Measurements from ENCODE around the gene SPSB4.

The SPSB4 gene

DNA sequence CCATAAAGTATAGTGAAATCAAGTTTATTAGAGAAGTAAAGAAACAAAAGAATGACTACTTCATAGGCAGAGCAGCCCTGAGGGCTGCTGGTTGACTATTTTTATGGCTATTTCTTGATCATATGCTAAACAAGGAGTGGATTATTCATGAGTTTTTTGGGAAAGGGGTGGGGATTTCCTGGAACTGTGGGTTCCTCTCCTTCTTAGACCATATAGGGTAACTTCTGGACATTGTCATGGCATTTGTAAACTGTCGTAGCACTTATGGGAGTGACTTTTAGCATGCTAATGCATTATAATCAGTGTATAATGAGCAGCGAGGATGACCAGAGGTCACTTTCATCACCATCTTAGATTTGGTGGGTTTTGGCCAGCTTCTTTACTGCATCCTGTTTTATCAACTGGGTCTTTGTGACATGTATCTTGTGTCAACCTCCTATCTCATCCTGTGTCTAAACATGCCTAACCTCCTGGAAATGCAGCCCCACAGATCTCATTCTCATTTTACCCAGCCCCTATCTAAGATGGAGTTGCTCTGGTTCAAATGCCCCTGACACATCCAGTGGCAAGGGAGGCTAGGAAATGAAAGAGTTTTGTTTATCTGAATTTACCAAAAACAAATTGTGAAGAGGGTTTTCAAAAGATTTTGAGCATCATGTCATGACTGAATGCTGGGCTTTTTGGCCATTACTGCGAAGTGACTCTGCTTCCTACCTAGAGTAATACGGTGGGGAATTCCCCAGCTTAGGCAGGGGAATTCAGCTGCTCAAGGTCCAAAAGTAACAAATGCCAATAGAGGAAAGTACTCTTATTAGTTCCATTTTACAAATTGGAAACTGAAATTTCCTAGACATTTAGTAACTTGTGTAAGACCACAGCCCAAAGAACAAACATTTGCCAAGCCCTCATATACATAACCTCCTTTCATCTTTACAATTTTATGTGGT lies 6.2 kb upstream of the SPSB4 start:
- Histone ChIP-seq H3K9me3 (ENCODE audit: control insufficient read depth, insufficient read depth, low read depth, low read length) (no peaks in the 10 kb centered on the region), H3K27ac (ENCODE audit: extremely low read depth, low read depth, low read length) (no peak overlapping the region), H3K36me3 (ENCODE audit: control insufficient read depth in 2 of 2, insufficient read depth in 1 of 2, low read length in 2 of 2) (no peaks in the 10 kb centered on the region), H3K4me3 (ENCODE audit: low read depth, low read length) (no peak overlapping the region), H3K4me1 (ENCODE audit: control insufficient read depth, insufficient read depth, low read length) (no peaks in the 10 kb centered on the region)
- ChIA-PET CTCF (no interaction called here), POLR2A (no interaction called here)
- TF ChIP-seq OSR2 (tag by site-specific recombination; IDR thresholded peaks at IDR 0.05) (no peak), ZNF19 (tag by site-specific recombination; IDR thresholded peaks at IDR 0.05; ENCODE audit: low read depth) (no peak), PRDM10 (tag by site-specific recombination; IDR thresholded peaks at IDR 0.05) (no peak), ZNF629 (tag by site-specific recombination; IDR thresholded peaks at IDR 0.05) (no peak), ZNF37A (tag by site-specific recombination; IDR thresholded peaks at IDR 0.05) (no peak), ZNF777 (tag by site-specific recombination; IDR thresholded peaks at IDR 0.05; ENCODE audit: borderline replicate concordance) (no peak)
- TF ChIP-seq, protein P1, sequence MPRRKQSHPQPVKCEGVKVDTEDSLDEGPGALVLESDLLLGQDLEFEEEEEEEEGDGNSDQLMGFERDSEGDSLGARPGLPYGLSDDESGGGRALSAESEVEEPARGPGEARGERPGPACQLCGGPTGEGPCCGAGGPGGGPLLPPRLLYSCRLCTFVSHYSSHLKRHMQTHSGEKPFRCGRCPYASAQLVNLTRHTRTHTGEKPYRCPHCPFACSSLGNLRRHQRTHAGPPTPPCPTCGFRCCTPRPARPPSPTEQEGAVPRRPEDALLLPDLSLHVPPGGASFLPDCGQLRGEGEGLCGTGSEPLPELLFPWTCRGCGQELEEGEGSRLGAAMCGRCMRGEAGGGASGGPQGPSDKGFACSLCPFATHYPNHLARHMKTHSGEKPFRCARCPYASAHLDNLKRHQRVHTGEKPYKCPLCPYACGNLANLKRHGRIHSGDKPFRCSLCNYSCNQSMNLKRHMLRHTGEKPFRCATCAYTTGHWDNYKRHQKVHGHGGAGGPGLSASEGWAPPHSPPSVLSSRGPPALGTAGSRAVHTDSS (tag by site-specific recombination; IDR thresholded peaks at IDR 0.05), result no peak
- TF ChIP-seq, protein P2, sequence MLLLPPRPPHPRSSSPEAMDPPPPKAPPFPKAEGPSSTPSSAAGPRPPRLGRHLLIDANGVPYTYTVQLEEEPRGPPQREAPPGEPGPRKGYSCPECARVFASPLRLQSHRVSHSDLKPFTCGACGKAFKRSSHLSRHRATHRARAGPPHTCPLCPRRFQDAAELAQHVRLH (tag by site-specific recombination; IDR thresholded peaks at IDR 0.05), result no peak
- TF ChIP-seq, protein P3, sequence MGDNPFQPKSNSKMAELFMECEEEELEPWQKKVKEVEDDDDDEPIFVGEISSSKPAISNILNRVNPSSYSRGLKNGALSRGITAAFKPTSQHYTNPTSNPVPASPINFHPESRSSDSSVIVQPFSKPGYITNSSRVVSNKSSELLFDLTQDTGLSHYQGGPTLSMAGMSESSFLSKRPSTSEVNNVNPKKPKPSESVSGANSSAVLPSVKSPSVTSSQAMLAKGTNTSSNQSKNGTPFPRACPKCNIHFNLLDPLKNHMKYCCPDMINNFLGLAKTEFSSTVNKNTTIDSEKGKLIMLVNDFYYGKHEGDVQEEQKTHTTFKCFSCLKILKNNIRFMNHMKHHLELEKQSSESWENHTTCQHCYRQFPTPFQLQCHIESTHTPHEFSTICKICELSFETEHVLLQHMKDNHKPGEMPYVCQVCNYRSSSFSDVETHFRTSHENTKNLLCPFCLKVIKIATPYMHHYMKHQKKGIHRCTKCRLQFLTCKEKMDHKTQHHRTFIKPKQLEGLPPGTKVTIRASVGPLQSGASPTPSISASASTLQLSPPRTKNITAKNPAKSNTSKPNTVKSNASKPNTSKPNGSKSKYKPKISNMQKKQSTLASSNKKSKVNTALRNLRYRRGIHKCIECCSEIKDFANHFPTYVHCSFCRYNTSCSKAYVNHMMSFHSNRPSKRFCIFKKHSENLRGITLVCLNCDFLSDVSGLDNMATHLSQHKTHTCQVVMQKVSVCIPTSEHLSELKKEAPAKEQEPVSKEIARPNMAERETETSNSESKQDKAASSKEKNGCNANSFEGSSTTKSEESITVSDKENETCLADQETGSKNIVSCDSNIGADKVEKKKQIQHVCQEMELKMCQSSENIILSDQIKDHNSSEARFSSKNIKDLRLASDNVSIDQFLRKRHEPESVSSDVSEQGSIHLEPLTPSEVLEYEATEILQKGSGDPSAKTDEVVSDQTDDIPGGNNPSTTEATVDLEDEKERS (tag by site-specific recombination; IDR thresholded peaks at IDR 0.05), result no peak

GRCh38 chr3:141045849-141046248 lies 5.3 kb upstream of the SPSB4 start:
- Histone ChIP-seq H3K4me3 (ENCODE audit: low read depth, low read length) (no peak overlapping the region), H3K27ac (ENCODE audit: extremely low read depth, low read depth, low read length) (no peak overlapping the region), H3K36me3 (ENCODE audit: control insufficient read depth in 2 of 2, insufficient read depth in 1 of 2, low read length in 2 of 2) (no peaks in the 10 kb centered on the region), H3K9me3 (ENCODE audit: control insufficient read depth, insufficient read depth, low read depth, low read length) (no peaks in the 10 kb centered on the region), H3K4me1 (ENCODE audit: control insufficient read depth, insufficient read depth, low read length) (no peaks in the 10 kb centered on the region)
- CTCF ChIA-PET, result no interaction called here
- POLR2A ChIA-PET, result no interaction called here
- TF ChIP-seq ZNF701 (tag by site-specific recombination; IDR thresholded peaks at IDR 0.05) (no peak), ZNF544 (tag by site-specific recombination; IDR thresholded peaks at IDR 0.05) (no peak), ZSCAN23 (tag by site-specific recombination; IDR thresholded peaks at IDR 0.05) (no peak), ZNF211 (tag by site-specific recombination; IDR thresholded peaks at IDR 0.05; ENCODE audit: low read depth) (no peak), ZNF148 (tag by site-specific recombination; IDR thresholded peaks at IDR 0.05; ENCODE audit: borderline replicate concordance) (no peak), ZNF654 (tag by site-specific recombination; IDR thresholded peaks at IDR 0.05; ENCODE audit: low read depth) (no peak), ZNF10 (tag by site-specific recombination; IDR thresholded peaks at IDR 0.05) (no peak), ZNF707 (tag by site-specific recombination; IDR thresholded peaks at IDR 0.05) (no peak), KLF7 (tag by site-specific recombination; IDR thresholded peaks at IDR 0.05; ENCODE audit: borderline replicate concordance) (no peak), SP2 (tag by site-specific recombination; IDR thresholded peaks at IDR 0.05) (no peak), ZBTB17 (tag by site-specific recombination; IDR thresholded peaks at IDR 0.05) (no peak)
- TF ChIP-seq, protein P4, sequence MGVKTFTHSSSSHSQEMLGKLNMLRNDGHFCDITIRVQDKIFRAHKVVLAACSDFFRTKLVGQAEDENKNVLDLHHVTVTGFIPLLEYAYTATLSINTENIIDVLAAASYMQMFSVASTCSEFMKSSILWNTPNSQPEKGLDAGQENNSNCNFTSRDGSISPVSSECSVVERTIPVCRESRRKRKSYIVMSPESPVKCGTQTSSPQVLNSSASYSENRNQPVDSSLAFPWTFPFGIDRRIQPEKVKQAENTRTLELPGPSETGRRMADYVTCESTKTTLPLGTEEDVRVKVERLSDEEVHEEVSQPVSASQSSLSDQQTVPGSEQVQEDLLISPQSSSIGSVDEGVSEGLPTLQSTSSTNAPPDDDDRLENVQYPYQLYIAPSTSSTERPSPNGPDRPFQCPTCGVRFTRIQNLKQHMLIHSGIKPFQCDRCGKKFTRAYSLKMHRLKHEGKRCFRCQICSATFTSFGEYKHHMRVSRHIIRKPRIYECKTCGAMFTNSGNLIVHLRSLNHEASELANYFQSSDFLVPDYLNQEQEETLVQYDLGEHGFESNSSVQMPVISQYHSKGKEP (tag by site-specific recombination; IDR thresholded peaks at IDR 0.05), result no peak
